B cell (primary cell): ENCODE data around the gene CHAF1A. TPM values are rescaled to one million over a fixed set of nuclear protein-coding genes. Genes with fewer than 3 reads are reported as not detected.

Source experiments
- ATAC-seq: fragments of 200-7000 bp; cut with Tn5 transposase; one replicate; pipeline ENCODE4 v1.10.0; 2021; ENCODE audit warnings: low read depth, mild to moderate bottlenecking, moderate number of reproducible peaks, moderate library complexity
- CTCF ChIA-PET: fragments of 350-600 bp; sonication (Branson Sonifier 250); formaldehyde crosslinking; loops from one replicate; lab custom pipeline; 2021; ENCODE audit warnings: antibody characterized with exemption, inconsistent platforms; lab: Charles Lee
- POLR2A ChIA-PET: fragments of 350-600 bp; sonication (Branson Sonifier 250); formaldehyde crosslinking; loops from one replicate; lab custom pipeline; 2021; ENCODE audit warnings: antibody characterized with exemption; lab: Charles Lee
- DNase-seq: peaks from one replicate; pipeline ENCODE4 v3.0.0; 2013
- H2AFZ ChIP-seq: 2 replicates; pipeline ENCODE4 v1.6.1; 2012; ENCODE audit warnings: mild to moderate bottlenecking, low read depth, low read length; ENCODE audit not compliant: insufficient read depth, poor library complexity, severe bottlenecking
- H3K27ac ChIP-seq, 2 donors: 1 replicate in 1 of 2; 2 replicates in 1 of 2; pipeline ENCODE4 v1.5.1; 2012 to 2013; ENCODE audit warnings: low read length in 2 of 2, mild to moderate bottlenecking in 2 of 2, moderate library complexity in 1 of 2
- H3K27me3 ChIP-seq, 4 experiments: fragments of 200-600 bp in 1 of 4; sonication (generic) in 1 of 4; replicated peaks in 1 of 4; 1 replicate in 2 of 4; 2 replicates in 2 of 4; pipeline versions ENCODE4 v1.6.1 to v1.7.0; 2013 to 2016; ENCODE audit warnings: low read length in 3 of 4, mild to moderate bottlenecking in 2 of 4, mixed read lengths in 1 of 4, moderate library complexity in 1 of 4; ENCODE audit not compliant: insufficient read depth in 4 of 4, control insufficient read depth in 3 of 4; ENCODE audit errors: control extremely low read depth in 1 of 4
- H3K36me3 ChIP-seq, 2 experiments: replicated peaks in 1 of 2; 1 replicate in 1 of 2; 2 replicates in 1 of 2; pipeline versions ENCODE4 v1.6.1 to v1.7.1; 2013; ENCODE audit warnings: low read length in 1 of 2; ENCODE audit not compliant: insufficient read depth in 2 of 2, control insufficient read depth in 1 of 2; ENCODE audit errors: control extremely low read depth in 1 of 2, extremely low read depth in 1 of 2
- H3K4me1 ChIP-seq, 2 donors: fragments of 200-600 bp in 1 of 2; sonication (generic) in 1 of 2; 1 replicate in 1 of 2; 2 replicates in 1 of 2; pipeline versions ENCODE4 v1.5.1 to v1.6.1; 2013 to 2017; ENCODE audit warnings: low read length in 2 of 2; ENCODE audit not compliant: control insufficient read depth in 2 of 2, insufficient read depth in 2 of 2
- H3K4me2 ChIP-seq: replicated peaks from 2 replicates; pipeline ENCODE3; 2012; ENCODE audit warnings: mild to moderate bottlenecking, low read depth, low read length; ENCODE audit not compliant: poor library complexity, severe bottlenecking
- H3K4me3 ChIP-seq, 5 experiments: fragments of 200-600 bp in 1 of 5; sonication (generic) in 1 of 5; 1 replicate in 3 of 5; 2 replicates in 2 of 5; pipeline versions ENCODE4 v1.5.1 to v1.7.0; 2011 to 2016; ENCODE audit warnings: low read length in 4 of 5, mild to moderate bottlenecking in 4 of 5, low read depth in 2 of 5, control low read depth in 1 of 5, moderate library complexity in 1 of 5; ENCODE audit not compliant: insufficient read depth in 1 of 5; ENCODE audit errors: control extremely low read depth in 1 of 5, extremely low read depth in 1 of 5
- H3K79me2 ChIP-seq: fragments of 200-600 bp; sonication (generic); one replicate; pipeline ENCODE4 v1.6.0; 2016; ENCODE audit warnings: low read length; ENCODE audit not compliant: control insufficient read depth, insufficient read depth
- H3K9ac ChIP-seq: fragments of 200-600 bp; sonication (generic); 2 replicates; pipeline ENCODE4 v1.6.1; 2017; ENCODE audit warnings: mild to moderate bottlenecking, low read length, moderate library complexity
- H3K9me3 ChIP-seq, 3 donors: one replicate each; pipeline versions ENCODE4 v1.6.1 to v1.7.1; 2013; ENCODE audit warnings: low read length in 2 of 3; ENCODE audit not compliant: control insufficient read depth in 2 of 3, insufficient read depth in 1 of 3; ENCODE audit errors: control extremely low read depth in 1 of 3
- H4K20me1 ChIP-seq: 2 replicates; pipeline ENCODE4 v1.6.0; 2012; ENCODE audit warnings: mild to moderate bottlenecking, low read length; ENCODE audit not compliant: insufficient read depth, control insufficient read depth, poor library complexity, severe bottlenecking
- H3K27ac Mint-ChIP-seq: one replicate; pipeline ENCODE4 v1.8.0; 2021; ENCODE audit warnings: mixed read lengths
- H3K27me3 Mint-ChIP-seq: one replicate; pipeline ENCODE4 v1.8.0; 2021; ENCODE audit warnings: mixed read lengths
- H3K4me1 Mint-ChIP-seq: one replicate; pipeline ENCODE4 v1.8.0; 2021; ENCODE audit warnings: mixed read lengths
- H3K4me3 Mint-ChIP-seq: one replicate; pipeline ENCODE4 v1.8.0; 2021; ENCODE audit warnings: mixed read lengths
- H3K9me3 Mint-ChIP-seq: one replicate; pipeline ENCODE4 v1.8.0; 2022; ENCODE audit warnings: mixed read lengths; ENCODE audit not compliant: insufficient read depth
- EZH2 ChIP-seq: IDR thresholded peaks from 2 replicates; pipeline ENCODE4 v1.6.1; 2012; ENCODE audit warnings: borderline replicate concordance, low read depth, mild to moderate bottlenecking, moderate library complexity, low read length; ENCODE audit not compliant: insufficient read depth, poor library complexity, severe bottlenecking
- WGBS: methylation state at CpG from one replicate; pipeline ENCODE4 v1.1.5; 2013; ENCODE audit warnings: missing lambda C conversion rate; ENCODE audit not compliant: insufficient coverage; 5-methylcytosine and 5-hydroxymethylcytosine counted together
- intact Hi-C: fragments of 100-400 bp; cut with micrococcal nuclease; formaldehyde crosslinking; loops from one replicate; pipeline ENCODE4 v1.10.0; 2022
- polyA plus RNA-seq: library from polyadenylated mRNA; depleted of rRNA; stranded (reverse); fragments of >200 nt; gene quantifications from 2 replicates; pipeline ENCODE4 v1.2.3, GENCODE V29; 2012
- total RNA-seq, 2 donors: library from RNA; stranded (reverse); fragments of 120-200 nt in 1 of 2; gene quantifications; 1 replicate in 1 of 2; 2 replicates in 1 of 2; pipeline versions ENCODE4 v1.2.3 to v1.2.4, GENCODE V29; 2013 to 2022
- TF ChIP-seq, protein P1 (sequence below): fragments of 200-600 bp; IDR thresholded peaks from one replicate; pipeline ENCODE4 v1.8.0; 2022; ENCODE audit warnings: antibody characterized with exemption, mild to moderate bottlenecking

Gene CHAF1A
- total and polyA plus RNA-seq, 2 donors (not counting 1 experiment from before 2014, with no cell fraction given): 15.1 to 19.7 TPM

DNA sequence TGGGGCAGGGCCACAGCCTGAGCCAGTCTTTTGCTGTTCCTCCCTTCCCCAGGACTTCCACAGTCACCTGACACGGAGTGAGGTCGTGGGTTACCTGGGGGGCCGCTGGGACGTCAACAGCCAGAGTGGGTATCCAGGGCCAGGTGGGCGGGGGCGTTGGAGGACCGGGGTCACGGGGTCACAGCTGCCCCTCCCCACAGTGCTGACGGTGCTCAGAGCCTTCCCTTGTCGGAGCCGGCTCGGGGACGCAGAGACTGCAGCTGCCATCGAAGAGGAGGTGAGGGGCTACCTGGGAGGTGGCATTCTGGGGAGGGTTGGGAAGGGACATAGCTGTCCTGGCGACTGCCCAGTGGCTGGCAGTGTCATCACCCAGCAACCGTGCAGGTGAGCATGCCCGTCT lies 47.5 kb upstream of the CHAF1A start:
- no peaks in the 10 kb centered on the region for H3K9me3 Mint-ChIP-seq
- Histone ChIP-seq H3K4me2 (no peak overlapping the region), H2AFZ (no peak overlapping the region), H3K27ac (no peak overlapping the region), H3K36me3 (peaks cover 0 to 20% of the 10 kb centered on the region in 2 experiments), H3K4me3 (no peak overlapping the region), H3K4me1 (peaks cover 0 to 5% of the 10 kb centered on the region in 2 donors), H3K9ac (no peak overlapping the region), H3K9me3 (no peaks in the 10 kb centered on the region), H3K27me3 (no peaks in the 10 kb centered on the region), H3K79me2 (no peaks in the 10 kb centered on the region), H4K20me1 (no peaks in the 10 kb centered on the region)
- H3K4me1 Mint-ChIP-seq: peaks cover 2% of the 10 kb centered on the region
- 98% methylated on average over 15 of the region's 17 CpGs for WGBS
- no peaks in the 10 kb centered on the region for H3K27me3 Mint-ChIP-seq
- no peak overlapping the region for H3K4me3 Mint-ChIP-seq
- ATAC-seq: no peak
- no peak for DNase-seq
- H3K27ac Mint-ChIP-seq: no peak overlapping the region
- TF ChIP-seq, protein P1, sequence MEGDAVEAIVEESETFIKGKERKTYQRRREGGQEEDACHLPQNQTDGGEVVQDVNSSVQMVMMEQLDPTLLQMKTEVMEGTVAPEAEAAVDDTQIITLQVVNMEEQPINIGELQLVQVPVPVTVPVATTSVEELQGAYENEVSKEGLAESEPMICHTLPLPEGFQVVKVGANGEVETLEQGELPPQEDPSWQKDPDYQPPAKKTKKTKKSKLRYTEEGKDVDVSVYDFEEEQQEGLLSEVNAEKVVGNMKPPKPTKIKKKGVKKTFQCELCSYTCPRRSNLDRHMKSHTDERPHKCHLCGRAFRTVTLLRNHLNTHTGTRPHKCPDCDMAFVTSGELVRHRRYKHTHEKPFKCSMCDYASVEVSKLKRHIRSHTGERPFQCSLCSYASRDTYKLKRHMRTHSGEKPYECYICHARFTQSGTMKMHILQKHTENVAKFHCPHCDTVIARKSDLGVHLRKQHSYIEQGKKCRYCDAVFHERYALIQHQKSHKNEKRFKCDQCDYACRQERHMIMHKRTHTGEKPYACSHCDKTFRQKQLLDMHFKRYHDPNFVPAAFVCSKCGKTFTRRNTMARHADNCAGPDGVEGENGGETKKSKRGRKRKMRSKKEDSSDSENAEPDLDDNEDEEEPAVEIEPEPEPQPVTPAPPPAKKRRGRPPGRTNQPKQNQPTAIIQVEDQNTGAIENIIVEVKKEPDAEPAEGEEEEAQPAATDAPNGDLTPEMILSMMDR: no peak
- no peak for TF ChIP-seq EZH2
- intact Hi-C loops: no loop called here
- CTCF ChIA-PET: no interaction called here
- POLR2A ChIA-PET: interaction anchor here (0.6 kb wide), 1 partner anchor 17 kb away, joined by 5 read pairs; no protein-coding TSS in a partner anchor

DNA sequence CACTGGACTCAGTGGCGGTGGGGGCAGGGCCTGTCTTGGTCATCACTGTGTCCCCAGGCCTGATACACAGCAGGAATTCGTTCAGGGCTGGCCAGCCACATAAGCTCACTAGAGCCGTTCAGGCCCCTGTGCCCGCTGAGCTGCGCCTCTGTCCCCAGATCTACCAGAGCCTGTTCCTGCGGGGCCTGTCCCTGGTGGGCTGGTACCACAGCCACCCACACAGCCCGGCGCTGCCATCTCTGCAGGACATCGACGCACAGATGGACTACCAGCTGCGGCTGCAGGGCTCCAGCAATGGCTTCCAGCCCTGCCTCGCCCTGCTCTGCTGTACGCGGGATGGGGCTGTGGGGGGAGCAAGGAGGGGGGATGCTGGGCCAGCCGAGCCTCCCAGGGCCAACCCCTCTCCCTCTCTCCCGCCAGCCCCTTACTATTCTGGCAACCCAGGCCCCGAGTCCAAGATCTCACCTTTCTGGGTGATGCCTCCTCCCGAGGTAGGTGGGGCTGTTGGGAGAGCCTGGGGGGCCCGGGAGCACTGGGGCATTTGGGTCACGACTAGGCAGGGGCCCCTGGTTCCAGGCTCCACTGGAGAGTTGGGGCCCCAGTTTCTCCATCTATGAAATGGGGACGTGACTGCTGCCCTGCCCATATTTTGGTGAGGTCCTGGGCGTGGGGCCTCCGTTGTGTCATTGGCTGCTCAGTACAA lies 45.2 kb upstream of the CHAF1A start:
- peaks cover 0 to 36% of the 10 kb centered on the region in 2 experiments for H3K36me3 ChIP-seq
- H3K4me1 ChIP-seq: peaks cover 0 to 5% of the 10 kb centered on the region in 2 donors
- no peaks in the 10 kb centered on the region for H4K20me1 ChIP-seq
- no peak for TF ChIP-seq EZH2
- TF ChIP-seq, protein P1: no peak
- Mint-ChIP-seq H3K4me1 (peaks cover 2% of the 10 kb centered on the region), H3K4me3 (no peak overlapping the region), H3K9me3 (no peaks in the 10 kb centered on the region), H3K27me3 (no peaks in the 10 kb centered on the region), H3K27ac (no peak overlapping the region)
- intact Hi-C loops: no loop called here
- no peak overlapping the region for H3K9ac ChIP-seq
- CTCF ChIA-PET: interaction anchor here (1.3 kb wide), 1 partner anchor 10 kb away, joined by 3 read pairs; no protein-coding TSS in a partner anchor
- H3K4me2 ChIP-seq: no peak overlapping the region
- H2AFZ ChIP-seq: no peak overlapping the region
- no peak overlapping the region for H3K27ac ChIP-seq
- WGBS: 95% methylated on average over 17 of the region's 23 CpGs
- H3K79me2 ChIP-seq: no peaks in the 10 kb centered on the region
- no peaks in the 10 kb centered on the region for H3K9me3 ChIP-seq
- DNase-seq (no peak), ATAC-seq (no peak)
- no peaks in the 10 kb centered on the region for H3K27me3 ChIP-seq
- POLR2A ChIA-PET: no interaction called here
- H3K4me3 ChIP-seq: no peak overlapping the region
